ENCODE results near the gene SMPDL3A.
"Not testable (repeated sequence)": the region's sequence is repeated elsewhere in the genome, so short reads cannot be mapped to it uniquely, and the experiment has no call there.

Gene SMPDL3A

GRCh38 chr6:122744247-122744646 is 44.8 kb upstream of the SMPDL3A start:
- peak; percentile 37 for TF ChIP-seq CTCF (IDR thresholded peaks at IDR 0.05; ENCODE audit: low read length)
- not testable (repeated sequence) for H3K9me3 ChIP-seq (replicated peaks; ENCODE audit: insufficient read depth, low read length)

GRCh38 chr6:122744856-122745255 is 44.2 kb upstream of the SMPDL3A start:
- not testable (repeated sequence) for H3K79me2 ChIP-seq (ENCODE audit: low read length); H3K4me2 ChIP-seq (ENCODE audit: low read depth, low read length); DNase-seq; H4K20me1 ChIP-seq (ENCODE audit: insufficient read depth, low read length); H3K9me3 ChIP-seq (replicated peaks; ENCODE audit: insufficient read depth, low read length); H3K4me3 ChIP-seq (ENCODE audit: low read length); H3K9ac ChIP-seq (ENCODE audit: low read length); H3K9me2 ChIP-seq (replicated peaks; ENCODE audit: insufficient read depth, low read length); H3K4me1 ChIP-seq (ENCODE audit: low read length); H3K36me3 ChIP-seq (replicated peaks; ENCODE audit: insufficient read depth, low read length); H3F3A ChIP-seq (ENCODE audit: insufficient read depth, low read length); H3K27ac ChIP-seq (ENCODE audit: low read length); H3K27me3 ChIP-seq (replicated peaks; ENCODE audit: insufficient read depth, low read length); H2AFZ ChIP-seq (ENCODE audit: low read length)

More at GRCh38 chr6:122744247-122744646, 44.8 kb upstream of the SMPDL3A start:
- H3K9ac ChIP-seq (ENCODE audit: low read length); H3K4me3 ChIP-seq (ENCODE audit: low read length); H3K79me2 ChIP-seq (ENCODE audit: low read length); H3K4me2 ChIP-seq (ENCODE audit: low read depth, low read length); H3K36me3 ChIP-seq (replicated peaks; ENCODE audit: insufficient read depth, low read length); H3K27ac ChIP-seq (ENCODE audit: low read length); H3F3A ChIP-seq (ENCODE audit: insufficient read depth, low read length); H4K20me1 ChIP-seq (ENCODE audit: insufficient read depth, low read length); H3K9me2 ChIP-seq (replicated peaks; ENCODE audit: insufficient read depth, low read length); H2AFZ ChIP-seq (ENCODE audit: low read length); H3K27me3 ChIP-seq (replicated peaks; ENCODE audit: insufficient read depth, low read length); H3K4me1 ChIP-seq (ENCODE audit: low read length): not testable (repeated sequence)
- DNase-seq = peak; percentile 14

- H3K9ac ChIP-seq (ENCODE audit: low read length) = no peak overlapping the region
- H3K27me3 ChIP-seq (replicated peaks; ENCODE audit: insufficient read depth, low read length) = no peaks in the 10 kb centered on the region
- no peak for DNase-seq
- no peaks in the 10 kb centered on the region for H3K9me3 ChIP-seq (replicated peaks; ENCODE audit: insufficient read depth, low read length)
- H3K36me3 ChIP-seq (replicated peaks; ENCODE audit: insufficient read depth, low read length) = no peaks in the 10 kb centered on the region
- H3F3A ChIP-seq (ENCODE audit: insufficient read depth, low read length) = no peaks in the 10 kb centered on the region
- no peak overlapping the region for H3K4me3 ChIP-seq (ENCODE audit: low read length)
- H4K20me1 ChIP-seq (ENCODE audit: insufficient read depth, low read length) = no peaks in the 10 kb centered on the region
- no peaks in the 10 kb centered on the region for H3K9me2 ChIP-seq (replicated peaks; ENCODE audit: insufficient read depth, low read length)
- H2AFZ ChIP-seq (ENCODE audit: low read length) = no peak overlapping the region
- H3K4me1 ChIP-seq (ENCODE audit: low read length) = peaks cover 3% of the 10 kb centered on the region; the same call in 1 of the 2 replicates
- H3K27ac ChIP-seq (ENCODE audit: low read length) = no peak overlapping the region
- no peak overlapping the region for H3K4me2 ChIP-seq (ENCODE audit: low read depth, low read length)
- H3K79me2 ChIP-seq (ENCODE audit: low read length) = no peaks in the 10 kb centered on the region
- TF ChIP-seq EZH2phosphoT487 (IDR thresholded peaks at IDR 0.05; ENCODE audit: low read length) (no peak), EZH2 (optimal IDR thresholded peaks at IDR 0.05; ENCODE audit: low read depth, low read length) (no peak), CTCF (IDR thresholded peaks at IDR 0.05; ENCODE audit: low read length) (no peak)
Observed at GRCh38 chr6:122746688-122747087, 42.4 kb upstream of the SMPDL3A start.

GRCh38 chr6:122747573-122747972 is 41.5 kb upstream of the SMPDL3A start:
- H3K4me3 ChIP-seq (ENCODE audit: low read length) = no peak overlapping the region
- H3K9me3 ChIP-seq (replicated peaks; ENCODE audit: insufficient read depth, low read length) = no peaks in the 10 kb centered on the region
- H3K36me3 ChIP-seq (replicated peaks; ENCODE audit: insufficient read depth, low read length) = no peaks in the 10 kb centered on the region
- no peak overlapping the region for H3K4me2 ChIP-seq (ENCODE audit: low read depth, low read length)
- H3K79me2 ChIP-seq (ENCODE audit: low read length) = no peaks in the 10 kb centered on the region
- DNase-seq = peak; percentile 18
- no peak overlapping the region for H3K9ac ChIP-seq (ENCODE audit: low read length)
- no peaks in the 10 kb centered on the region for H4K20me1 ChIP-seq (ENCODE audit: insufficient read depth, low read length)
- no peaks in the 10 kb centered on the region for H3K9me2 ChIP-seq (replicated peaks; ENCODE audit: insufficient read depth, low read length)
- TF ChIP-seq EZH2 (optimal IDR thresholded peaks at IDR 0.05; ENCODE audit: low read depth, low read length) (no peak), EZH2phosphoT487 (IDR thresholded peaks at IDR 0.05; ENCODE audit: low read length) (no peak)
- no peaks in the 10 kb centered on the region for H3F3A ChIP-seq (ENCODE audit: insufficient read depth, low read length)
- no peak overlapping the region for H2AFZ ChIP-seq (ENCODE audit: low read length)
- H3K27me3 ChIP-seq (replicated peaks; ENCODE audit: insufficient read depth, low read length) = no peaks in the 10 kb centered on the region
- peaks cover 3% of the 10 kb centered on the region; the same call in 1 of the 2 replicates for H3K4me1 ChIP-seq (ENCODE audit: low read length)
- no peak overlapping the region for H3K27ac ChIP-seq (ENCODE audit: low read length)

GRCh38 chr6:122748945-122749344 is 40.1 kb upstream of the SMPDL3A start:
- not testable (repeated sequence) for H3F3A ChIP-seq (ENCODE audit: insufficient read depth, low read length); H3K79me2 ChIP-seq (ENCODE audit: low read length); DNase-seq; H3K27ac ChIP-seq (ENCODE audit: low read length); H3K27me3 ChIP-seq (replicated peaks; ENCODE audit: insufficient read depth, low read length); H3K9me2 ChIP-seq (replicated peaks; ENCODE audit: insufficient read depth, low read length); H4K20me1 ChIP-seq (ENCODE audit: insufficient read depth, low read length); H3K4me3 ChIP-seq (ENCODE audit: low read length); H3K36me3 ChIP-seq (replicated peaks; ENCODE audit: insufficient read depth, low read length); H2AFZ ChIP-seq (ENCODE audit: low read length); H3K4me1 ChIP-seq (ENCODE audit: low read length); H3K4me2 ChIP-seq (ENCODE audit: low read depth, low read length); H3K9me3 ChIP-seq (replicated peaks; ENCODE audit: insufficient read depth, low read length); H3K9ac ChIP-seq (ENCODE audit: low read length)
